GM21619 (cell line): ENCODE data around the gene CLNK.

Source experiments
- ATAC-seq: cut with Tn5 transposase; IDR thresholded peaks from one replicate; pipeline ENCODE4 v1.9.1; 2021; ENCODE audit not compliant: unreplicated experiment

The CLNK gene

GRCh38 chr4:10701702-10702460 lies 17.3 kb upstream of the CLNK start:
- no peak for ATAC-seq

GRCh38 chr4:10701161-10701560 lies 16.6 kb upstream of the CLNK start:
- ATAC-seq: no peak

- ATAC-seq: no peak
These were observed 13.6 kb upstream of the CLNK start for GRCh38 chr4:10698172-10698571.

- no peak for ATAC-seq
These were observed 12.5 kb upstream of the CLNK start for GRCh38 chr4:10697086-10697485.

- no peak for ATAC-seq
These were observed 11.7 kb upstream of the CLNK start for GRCh38 chr4:10696253-10696652.

- no peak for ATAC-seq
These were observed 10.3 kb upstream of the CLNK start for GRCh38 chr4:10694828-10695209.

- ATAC-seq: no peak
These were observed 9.7 kb upstream of the CLNK start for GRCh38 chr4:10694151-10694827.

- ATAC-seq: no peak
These were observed 7.1 kb upstream of the CLNK start for GRCh38 chr4:10691651-10692050.

GRCh38 chr4:10690185-10690907 lies 5.8 kb upstream of the CLNK start:
- no peak for ATAC-seq

GRCh38 chr4:10688846-10689245 lies 4.3 kb upstream of the CLNK start:
- no peak for ATAC-seq

GRCh38 chr4:10688022-10688421 lies 3.5 kb upstream of the CLNK start:
- peak; percentile 38 for ATAC-seq

- no peak for ATAC-seq
These were observed 3.0 kb upstream of the CLNK start for GRCh38 chr4:10687526-10687925.

- ATAC-seq: no peak
These were observed 2.2 kb downstream of the CLNK start for GRCh38 chr4:10682397-10682796.

- no peak for ATAC-seq
These were observed 6.6 kb downstream of the CLNK start for GRCh38 chr4:10677796-10678497.

- peak; percentile 71 for ATAC-seq
These were observed 10.7 kb downstream of the CLNK start for GRCh38 chr4:10673817-10674369.

- ATAC-seq: no peak
These were observed 12.2 kb downstream of the CLNK start for GRCh38 chr4:10672379-10672778.

- ATAC-seq: no peak
These were observed 12.8 kb downstream of the CLNK start for GRCh38 chr4:10671799-10672198.

- ATAC-seq: peak; percentile 89
These were observed 13.2 kb downstream of the CLNK start for GRCh38 chr4:10671366-10671765.

- ATAC-seq: no peak
These were observed 14.2 kb downstream of the CLNK start for GRCh38 chr4:10670321-10670720.

GRCh38 chr4:10667701-10668326 lies 16.8 kb downstream of the CLNK start:
- ATAC-seq: no peak

- ATAC-seq: no peak
These were observed 18.0 kb downstream of the CLNK start for GRCh38 chr4:10666616-10667015.
